Measurements from ENCODE around the gene GID8. TPM values are rescaled to one million over a fixed set of nuclear protein-coding genes. Genes with fewer than 3 reads are reported as not detected.
A peak's percentile ranks its signal among the peaks of the same experiment; 100 is the strongest.

The GID8 gene
- total and polyA plus RNA-seq, 2 of the 13 experiments (the other 11 are each of a cell fraction or from before 2014, with no cell fraction given) = 39.6 to 59.8 TPM

- TF ChIP-seq ZIK1 (CRISPR knock-in tag; IDR thresholded peaks at IDR 0.05; ENCODE audit: borderline replicate concordance, low read depth) = no peak
- TF ChIP-seq ZNF670 (CRISPR knock-in tag; IDR thresholded peaks at IDR 0.05; ENCODE audit: borderline replicate concordance) = no peak
- TF ChIP-seq HMG20A (CRISPR knock-in tag; IDR thresholded peaks at IDR 0.05; ENCODE audit: borderline replicate concordance) = peak; percentile 65; the same call in 1 of the 2 replicates
- TF ChIP-seq ZNF282 (IDR thresholded peaks at IDR 0.05; ENCODE audit: partially characterized antibody) = no peak
- no peak for TF ChIP-seq ZNF841 (CRISPR knock-in tag; IDR thresholded peaks at IDR 0.05; ENCODE audit: borderline replicate concordance)
- peak; percentile 90 for TF ChIP-seq ASH2L (IDR thresholded peaks at IDR 0.05; ENCODE audit: insufficient read length, low read depth, low read length)
- TF ChIP-seq TEAD2 (CRISPR knock-in tag; IDR thresholded peaks at IDR 0.05) = no peak
- TF ChIP-seq FOXM1 (CRISPR knock-in tag; IDR thresholded peaks at IDR 0.05) = no peak
- TF ChIP-seq ZFP37 (CRISPR knock-in tag; IDR thresholded peaks at IDR 0.05; ENCODE audit: borderline replicate concordance) = no peak
- no peak for TF ChIP-seq ZNF383 (CRISPR knock-in tag; IDR thresholded peaks at IDR 0.05; ENCODE audit: borderline replicate concordance)
- TF ChIP-seq TOE1 (CRISPR knock-in tag; IDR thresholded peaks at IDR 0.05) = peak; percentile 95; the same call in 1 of the 2 replicates
- peak; percentile 3; the same call in 1 of the 2 replicates for TF ChIP-seq MAFF (IDR thresholded peaks at IDR 0.05; ENCODE audit: low read depth, low read length)
- no peak for TF ChIP-seq MED8 (CRISPR knock-in tag; IDR thresholded peaks at IDR 0.05; ENCODE audit: insufficient replicate concordance)
- TF ChIP-seq ZSCAN22 (CRISPR knock-in tag; IDR thresholded peaks at IDR 0.05) = no peak
- TF ChIP-seq TAF1 (CRISPR knock-in tag; IDR thresholded peaks at IDR 0.05) = no peak; the same call in 1 of the 2 replicates
- TF ChIP-seq, protein P1, sequence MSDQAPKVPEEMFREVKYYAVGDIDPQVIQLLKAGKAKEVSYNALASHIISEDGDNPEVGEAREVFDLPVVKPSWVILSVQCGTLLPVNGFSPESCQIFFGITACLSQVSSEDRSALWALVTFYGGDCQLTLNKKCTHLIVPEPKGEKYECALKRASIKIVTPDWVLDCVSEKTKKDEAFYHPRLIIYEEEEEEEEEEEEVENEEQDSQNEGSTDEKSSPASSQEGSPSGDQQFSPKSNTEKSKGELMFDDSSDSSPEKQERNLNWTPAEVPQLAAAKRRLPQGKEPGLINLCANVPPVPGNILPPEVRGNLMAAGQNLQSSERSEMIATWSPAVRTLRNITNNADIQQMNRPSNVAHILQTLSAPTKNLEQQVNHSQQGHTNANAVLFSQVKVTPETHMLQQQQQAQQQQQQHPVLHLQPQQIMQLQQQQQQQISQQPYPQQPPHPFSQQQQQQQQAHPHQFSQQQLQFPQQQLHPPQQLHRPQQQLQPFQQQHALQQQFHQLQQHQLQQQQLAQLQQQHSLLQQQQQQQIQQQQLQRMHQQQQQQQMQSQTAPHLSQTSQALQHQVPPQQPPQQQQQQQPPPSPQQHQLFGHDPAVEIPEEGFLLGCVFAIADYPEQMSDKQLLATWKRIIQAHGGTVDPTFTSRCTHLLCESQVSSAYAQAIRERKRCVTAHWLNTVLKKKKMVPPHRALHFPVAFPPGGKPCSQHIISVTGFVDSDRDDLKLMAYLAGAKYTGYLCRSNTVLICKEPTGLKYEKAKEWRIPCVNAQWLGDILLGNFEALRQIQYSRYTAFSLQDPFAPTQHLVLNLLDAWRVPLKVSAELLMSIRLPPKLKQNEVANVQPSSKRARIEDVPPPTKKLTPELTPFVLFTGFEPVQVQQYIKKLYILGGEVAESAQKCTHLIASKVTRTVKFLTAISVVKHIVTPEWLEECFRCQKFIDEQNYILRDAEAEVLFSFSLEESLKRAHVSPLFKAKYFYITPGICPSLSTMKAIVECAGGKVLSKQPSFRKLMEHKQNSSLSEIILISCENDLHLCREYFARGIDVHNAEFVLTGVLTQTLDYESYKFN (CRISPR knock-in tag; conservative IDR thresholded peaks at IDR 0.05) = peak; percentile 88
- TF ChIP-seq KDM3A (CRISPR knock-in tag; IDR thresholded peaks at IDR 0.05; ENCODE audit: low read depth) = 0 out of 2 replicates have a peak, but pooled peaks have one; percentile 73
- no peak for TF ChIP-seq MAZ (IDR thresholded peaks at IDR 0.05; ENCODE audit: borderline replicate concordance, low read depth, low read length)
- TF ChIP-seq MAZ (CRISPR knock-in tag; IDR thresholded peaks at IDR 0.05; ENCODE audit: low read depth) = no peak
- no peak for TF ChIP-seq CSRNP2 (CRISPR knock-in tag; conservative IDR thresholded peaks at IDR 0.05; ENCODE audit: low read depth)
- peak; percentile 52; the same call in 1 of the 2 replicates for TF ChIP-seq FOXJ3 (CRISPR knock-in tag; IDR thresholded peaks at IDR 0.05; ENCODE audit: borderline replicate concordance)
- peak; percentile 61; the same call in 1 of the 2 replicates for TF ChIP-seq SMYD3 (CRISPR knock-in tag; IDR thresholded peaks at IDR 0.05)
- no peak for TF ChIP-seq ZNF776 (CRISPR knock-in tag; IDR thresholded peaks at IDR 0.05)
- no peak; the same call in 1 of the 2 replicates for TF ChIP-seq ZNF335 (CRISPR knock-in tag; IDR thresholded peaks at IDR 0.05)
- TF ChIP-seq FOXO1 (CRISPR knock-in tag; IDR thresholded peaks at IDR 0.05) = peak; percentile 57; the same call in 1 of the 2 replicates
- no peak for TF ChIP-seq ZC3H4 (CRISPR knock-in tag; IDR thresholded peaks at IDR 0.05; ENCODE audit: borderline replicate concordance)
- TF ChIP-seq TMF1 (CRISPR knock-in tag; IDR thresholded peaks at IDR 0.05; ENCODE audit: low read depth) = no peak
Measured at GRCh38 chr20:62923669-62924441, 14.1 kb upstream of the GID8 start (continued).
